Activated CD4-positive, alpha-beta T cell treated with anti-CD3 and anti-CD28 coated beads, Interleukin-2, amount 10 ng/mL, durations not matched to agents 24 days and 14 days (primary cell): ENCODE results near the gene CMAS. TPM values are rescaled to one million over a fixed set of nuclear protein-coding genes. Genes with fewer than 3 reads are reported as not detected.
A peak's percentile ranks its signal among the peaks of the same experiment; 100 is the strongest.
"Not testable (repeated sequence)": the region's sequence is repeated elsewhere in the genome, so short reads cannot be mapped to it uniquely, and the experiment has no call there.

Experiments used
- DNase-seq: peaks from one replicate; pipeline ENCODE4 v3.0.0; 2022
- H3K27ac Mint-ChIP-seq: one replicate; pipeline ENCODE4 v1.8.0; 2022; ENCODE audit warnings: mild to moderate bottlenecking, mixed read lengths
- H3K27me3 Mint-ChIP-seq: one replicate; pipeline ENCODE4 v1.8.0; 2022; ENCODE audit warnings: mixed read lengths
- H3K36me3 Mint-ChIP-seq: one replicate; pipeline ENCODE4 v1.8.0; 2022; ENCODE audit warnings: low read depth, mild to moderate bottlenecking, mixed read lengths
- H3K4me1 Mint-ChIP-seq: one replicate; pipeline ENCODE4 v1.8.0; 2021; ENCODE audit warnings: mixed read lengths
- H3K4me3 Mint-ChIP-seq: one replicate; pipeline ENCODE4 v1.8.0; 2022; ENCODE audit warnings: mild to moderate bottlenecking, moderate library complexity, mixed read lengths
- H3K9me3 Mint-ChIP-seq: one replicate; pipeline ENCODE4 v1.8.0; 2021; ENCODE audit warnings: mixed read lengths
- intact Hi-C: fragments of 100-400 bp; cut with micrococcal nuclease; formaldehyde crosslinking; loops from one replicate; pipeline ENCODE4 v1.15.1; 2023
- total RNA-seq: library from RNA; stranded (reverse); gene quantifications from 2 replicates; pipeline ENCODE4 v1.2.3, GENCODE V29; 2022

CMAS gene
- total RNA-seq, 1 donor from 2014 or later = 32.9 TPM

DNA sequence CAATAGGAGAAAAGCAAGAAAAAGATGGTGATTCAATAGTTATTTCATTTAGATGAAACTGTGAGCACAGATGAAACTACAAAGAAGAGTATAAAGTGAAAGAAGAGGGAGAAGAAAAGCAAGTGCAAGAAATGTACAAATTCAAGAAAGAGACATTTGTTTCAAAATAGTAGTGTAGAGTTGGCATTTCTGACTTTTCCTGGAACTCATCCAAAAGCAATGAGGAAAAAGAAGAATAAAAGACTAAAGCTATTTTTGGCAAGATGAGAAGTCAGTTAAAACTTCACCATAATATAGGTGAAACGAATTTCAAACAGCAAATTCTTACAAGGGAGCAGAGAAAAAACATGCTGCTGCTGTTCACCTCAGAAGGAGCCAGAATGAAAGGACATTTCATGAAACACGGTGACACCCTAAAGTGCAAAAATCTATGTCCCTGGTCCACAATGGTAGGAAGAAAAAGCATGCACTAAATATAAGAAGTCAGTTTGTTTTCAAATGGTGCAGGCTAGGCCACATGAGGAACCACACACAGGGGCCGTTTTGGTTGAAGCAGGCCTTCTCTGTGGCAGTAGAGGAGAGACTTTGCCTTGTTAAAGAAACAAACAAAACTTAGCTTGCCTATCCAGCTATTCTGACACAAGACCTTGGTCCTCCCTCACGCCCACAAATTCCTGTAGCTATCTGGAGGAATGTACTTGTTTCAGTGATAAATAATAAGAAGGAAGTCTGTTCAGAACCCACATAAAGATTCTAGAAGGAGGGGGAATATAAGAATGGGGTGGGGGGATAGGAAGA is 11.1 kb upstream of the CMAS start:
- no peaks in the 10 kb centered on the region for H3K9me3 Mint-ChIP-seq
- H3K27me3 Mint-ChIP-seq = peaks cover 6% of the 10 kb centered on the region
- DNase-seq = no peak
- H3K4me1 Mint-ChIP-seq = peaks cover 5% of the 10 kb centered on the region
- H3K4me3 Mint-ChIP-seq = no peak overlapping the region
- no peak overlapping the region for H3K27ac Mint-ChIP-seq
- intact Hi-C loops = no loop called here
- no peaks in the 10 kb centered on the region for H3K36me3 Mint-ChIP-seq

GRCh38 chr12:22037947-22038346 is 8.1 kb upstream of the CMAS start:
- no peak overlapping the region for H3K27ac Mint-ChIP-seq
- peaks cover 10% of the 10 kb centered on the region for H3K27me3 Mint-ChIP-seq
- H3K36me3 Mint-ChIP-seq = no peaks in the 10 kb centered on the region
- intact Hi-C loops = no loop called here
- H3K4me1 Mint-ChIP-seq = peaks cover 18% of the 10 kb centered on the region
- no peak overlapping the region for H3K4me3 Mint-ChIP-seq
- DNase-seq = no peak
- H3K9me3 Mint-ChIP-seq = no peaks in the 10 kb centered on the region

- H3K27me3 Mint-ChIP-seq = peaks cover 10% of the 10 kb centered on the region
- H3K9me3 Mint-ChIP-seq = no peaks in the 10 kb centered on the region
- peaks cover 21% of the 10 kb centered on the region for H3K4me1 Mint-ChIP-seq
- H3K27ac Mint-ChIP-seq = no peak overlapping the region
- no peak for DNase-seq
- no peaks in the 10 kb centered on the region for H3K36me3 Mint-ChIP-seq
- no peak overlapping the region for H3K4me3 Mint-ChIP-seq
- intact Hi-C loops = no loop called here
Observed at GRCh38 chr12:22038734-22039133, 7.3 kb upstream of the CMAS start.

DNA sequence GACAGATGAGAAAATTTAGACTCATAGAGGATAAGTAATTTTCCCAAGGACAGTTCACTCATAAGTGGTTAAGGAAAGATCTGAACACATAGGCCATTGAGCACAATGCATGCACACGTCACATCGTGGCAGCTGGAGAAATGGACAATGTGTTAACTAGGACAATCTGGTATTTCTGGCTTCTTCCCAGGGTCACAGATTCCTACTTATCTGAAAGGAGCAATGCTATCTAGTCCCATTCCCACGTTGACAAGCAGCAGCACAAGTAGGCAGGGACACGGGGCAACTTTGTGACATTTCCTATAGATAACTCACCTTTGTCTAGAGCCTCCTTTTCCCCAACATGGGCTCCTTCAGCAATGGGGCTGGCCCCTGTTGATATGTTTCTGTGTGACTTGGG is 6.7 kb upstream of the CMAS start:
- H3K27ac Mint-ChIP-seq = no peak overlapping the region
- no peaks in the 10 kb centered on the region for H3K36me3 Mint-ChIP-seq
- DNase-seq = no peak
- H3K4me3 Mint-ChIP-seq = no peak overlapping the region
- H3K27me3 Mint-ChIP-seq = peaks cover 10% of the 10 kb centered on the region
- intact Hi-C loops = no loop called here
- no peaks in the 10 kb centered on the region for H3K9me3 Mint-ChIP-seq
- H3K4me1 Mint-ChIP-seq = peaks cover 20% of the 10 kb centered on the region

GRCh38 chr12:22042976-22043669 is 2.9 kb upstream of the CMAS start:
- intact Hi-C loops = loop anchor here (10.0 kb wide), 2 partner anchors 122 to 538 kb away; partner anchors contain the start of genes GOLT1B and RECQL
- no peaks in the 10 kb centered on the region for H3K36me3 Mint-ChIP-seq
- peaks cover 27% of the 10 kb centered on the region for H3K4me1 Mint-ChIP-seq
- no peak overlapping the region for H3K4me3 Mint-ChIP-seq
- H3K27me3 Mint-ChIP-seq = peaks cover 9% of the 10 kb centered on the region
- no peak for DNase-seq
- peak overlapping the region; percentile 5 for H3K27ac Mint-ChIP-seq
- no peaks in the 10 kb centered on the region for H3K9me3 Mint-ChIP-seq

- Mint-ChIP-seq H3K4me1 (peaks cover 32% of the 10 kb centered on the region), H3K9me3 (no peaks in the 10 kb centered on the region), H3K27me3 (peaks cover 8% of the 10 kb centered on the region), H3K27ac (no peak overlapping the region), H3K4me3 (no peak overlapping the region), H3K36me3 (peaks cover 5% of the 10 kb centered on the region)
- intact Hi-C loops = loop anchor here (10.0 kb wide), 2 partner anchors 121 to 539 kb away; partner anchors contain the start of genes GOLT1B and RECQL
- no peak for DNase-seq
Observed at GRCh38 chr12:22043943-22044342, 2.1 kb upstream of the CMAS start.

DNA sequence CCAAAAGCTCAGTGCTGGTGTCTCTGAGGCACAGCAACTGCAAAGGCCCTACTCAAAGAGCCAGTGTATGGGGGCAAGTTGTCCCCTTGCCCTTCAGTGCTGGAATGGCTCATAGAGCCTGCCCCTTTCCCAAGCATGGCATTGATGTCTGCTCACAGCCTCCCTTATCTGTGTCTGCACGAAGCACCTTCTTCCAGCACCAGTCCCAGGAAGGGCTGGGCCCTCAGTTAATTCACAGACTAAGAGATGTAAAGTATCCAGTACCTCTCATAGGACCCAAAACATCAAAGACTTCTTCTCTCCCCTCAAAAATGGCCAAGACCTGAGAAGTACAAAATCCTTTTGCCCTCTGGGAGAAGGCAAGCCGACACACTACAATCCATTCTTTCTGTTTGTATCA is 1.6 kb upstream of the CMAS start:
- peaks cover 8% of the 10 kb centered on the region for H3K27me3 Mint-ChIP-seq
- intact Hi-C loops = loop anchor here (10.0 kb wide), 2 partner anchors 120 to 540 kb away; partner anchors contain the start of genes GOLT1B and RECQL
- no peaks in the 10 kb centered on the region for H3K9me3 Mint-ChIP-seq
- no peak overlapping the region for H3K27ac Mint-ChIP-seq
- no peak overlapping the region for H3K4me3 Mint-ChIP-seq
- H3K4me1 Mint-ChIP-seq = peaks cover 36% of the 10 kb centered on the region
- peaks cover 10% of the 10 kb centered on the region for H3K36me3 Mint-ChIP-seq
- DNase-seq = no peak

GRCh38 chr12:22046968-22047390 is 961 bp downstream of the CMAS start:
- peaks cover 19% of the 10 kb centered on the region for H3K36me3 Mint-ChIP-seq
- no peak for DNase-seq
- H3K4me3 Mint-ChIP-seq = peak overlapping the region; percentile 98
- no peaks in the 10 kb centered on the region for H3K9me3 Mint-ChIP-seq
- intact Hi-C loops = loop anchor here (2.0 to 10.0 kb wide), 4 partner anchors 118 to 610 kb away; partner anchors contain the start of genes ETNK1, GOLT1B, PYROXD1 and RECQL
- H3K27me3 Mint-ChIP-seq = no peaks in the 10 kb centered on the region
- peaks cover 37% of the 10 kb centered on the region for H3K4me1 Mint-ChIP-seq
- H3K27ac Mint-ChIP-seq = peak overlapping the region; percentile 89

- Mint-ChIP-seq H3K27me3 (no peaks in the 10 kb centered on the region), H3K36me3 (peaks cover 20% of the 10 kb centered on the region), H3K4me1 (peaks cover 31% of the 10 kb centered on the region), H3K4me3 (peak overlapping the region; percentile 98), H3K27ac (no peak overlapping the region), H3K9me3 (no peaks in the 10 kb centered on the region)
- no peak for DNase-seq
- intact Hi-C loops = loop anchor here (2.0 to 10.0 kb wide), 4 partner anchors 117 to 611 kb away; partner anchors contain the start of genes ETNK1, GOLT1B, PYROXD1 and RECQL
Observed at GRCh38 chr12:22047494-22047893, 1.5 kb downstream of the CMAS start.

DNA sequence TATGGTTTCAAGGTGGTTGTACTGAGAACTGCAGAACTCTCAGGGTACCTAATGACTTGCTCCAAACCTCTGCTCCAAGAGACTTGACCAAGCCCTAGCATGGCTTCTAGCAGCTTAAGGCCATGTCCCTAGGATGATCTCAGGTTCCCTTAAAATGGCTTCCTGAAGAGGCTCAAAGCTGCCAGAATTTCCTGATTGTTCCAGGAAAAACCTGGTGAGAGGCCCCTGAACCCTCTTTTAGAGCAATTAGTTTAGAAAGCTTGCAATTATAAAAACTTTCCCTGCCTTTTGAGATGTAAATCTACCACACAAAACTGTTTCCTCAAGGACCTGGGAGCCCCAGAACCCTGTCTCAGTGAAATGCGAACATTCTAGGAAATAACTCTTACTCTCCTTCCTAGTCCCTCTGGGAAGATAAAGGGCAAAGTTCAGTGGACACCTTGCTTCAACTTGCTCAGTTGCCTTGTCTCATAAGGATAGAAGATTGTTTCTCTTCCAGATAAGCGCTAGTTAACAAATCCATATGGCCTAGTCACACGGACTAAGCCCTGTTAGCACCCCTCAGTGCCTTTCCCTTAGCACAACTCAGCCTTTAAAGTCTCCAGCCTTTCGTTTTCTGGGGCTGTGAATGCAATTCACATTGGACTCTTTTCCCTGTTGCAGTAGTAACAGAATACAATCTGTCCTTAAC is 2.5 kb downstream of the CMAS start:
- no peak overlapping the region for H3K4me3 Mint-ChIP-seq
- no peaks in the 10 kb centered on the region for H3K27me3 Mint-ChIP-seq
- H3K27ac Mint-ChIP-seq = no peak overlapping the region
- H3K36me3 Mint-ChIP-seq = peaks cover 23% of the 10 kb centered on the region
- DNase-seq = no peak
- H3K4me1 Mint-ChIP-seq = peaks cover 24% of the 10 kb centered on the region
- no peaks in the 10 kb centered on the region for H3K9me3 Mint-ChIP-seq
- intact Hi-C loops = loop anchor here (5.0 to 10.0 kb wide), 3 partner anchors 116 to 579 kb away; partner anchors contain the start of genes ETNK1, GOLT1B and RECQL

- no peaks in the 10 kb centered on the region for H3K27me3 Mint-ChIP-seq
- peaks cover 23% of the 10 kb centered on the region for H3K36me3 Mint-ChIP-seq
- intact Hi-C loops = no loop called here
Observed at GRCh38 chr12:22050078-22050477, 4.1 kb downstream of the CMAS start.

DNA sequence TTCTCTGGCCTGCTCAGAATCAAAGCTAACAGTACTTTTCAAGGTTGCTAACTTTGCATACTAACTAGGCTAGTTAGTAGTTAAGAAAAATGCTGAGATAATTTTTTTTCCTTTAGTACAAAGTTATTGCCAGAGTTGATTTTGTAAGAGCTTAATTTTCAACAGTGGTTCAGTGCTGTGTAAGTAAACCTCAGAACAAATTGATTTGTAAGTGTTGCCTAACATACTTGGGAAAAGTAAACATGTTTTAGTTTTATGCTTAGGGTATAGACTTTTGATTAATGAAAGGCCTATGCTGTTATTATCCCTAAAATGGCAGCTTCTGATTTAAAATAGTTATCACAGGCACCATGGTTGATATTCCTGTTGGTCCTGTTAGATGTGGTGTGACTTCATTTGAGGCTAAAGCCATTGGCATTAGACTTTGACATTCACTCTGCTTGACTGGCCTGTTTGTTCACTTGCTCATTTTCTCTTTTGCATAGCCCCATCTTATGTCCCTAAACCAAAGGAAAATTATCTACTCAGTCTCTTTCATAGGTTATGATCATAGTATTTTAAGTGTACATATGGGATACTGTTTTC is 5.2 kb downstream of the CMAS start:
- no peak for DNase-seq
- no peaks in the 10 kb centered on the region for H3K9me3 Mint-ChIP-seq
- H3K4me3 Mint-ChIP-seq = no peak overlapping the region
- intact Hi-C loops = no loop called here
- peaks cover 30% of the 10 kb centered on the region for H3K36me3 Mint-ChIP-seq
- no peaks in the 10 kb centered on the region for H3K27me3 Mint-ChIP-seq
- peaks cover 24% of the 10 kb centered on the region for H3K4me1 Mint-ChIP-seq
- no peak overlapping the region for H3K27ac Mint-ChIP-seq

More at GRCh38 chr12:22050078-22050477, 4.1 kb downstream of the CMAS start:
- no peak for DNase-seq
- Mint-ChIP-seq H3K27ac (no peak overlapping the region), H3K4me3 (no peak overlapping the region), H3K4me1 (peaks cover 24% of the 10 kb centered on the region), H3K9me3 (no peaks in the 10 kb centered on the region)

- intact Hi-C loops = not testable (repeated sequence)
- Mint-ChIP-seq H3K36me3 (peaks cover 39% of the 10 kb centered on the region), H3K4me1 (peaks cover 13% of the 10 kb centered on the region)
Observed at GRCh38 chr12:22052994-22053393, 7.0 kb downstream of the CMAS start.

More at GRCh38 chr12:22052994-22053393, 7.0 kb downstream of the CMAS start:
- not testable (repeated sequence) for H3K27ac Mint-ChIP-seq, H3K4me3 Mint-ChIP-seq, H3K9me3 Mint-ChIP-seq, H3K27me3 Mint-ChIP-seq
- peak; percentile 19 for DNase-seq
